22Rv1 (cell line): ENCODE data around the gene RETREG3.

Source experiments
- ZFX ChIP-seq: fragments of 450-650 bp; IDR thresholded peaks from 2 replicates; pipeline ENCODE4 v1.6.1; 2017; ENCODE audit warnings: antibody characterized with exemption, borderline replicate concordance
- TF ChIP-seq, protein P1 (sequence below): fragments of 450-650 bp; IDR thresholded peaks from 2 replicates; pipeline ENCODE4 v1.5.1; 2017; ENCODE audit warnings: mild to moderate bottlenecking

- TF ChIP-seq, protein P1, sequence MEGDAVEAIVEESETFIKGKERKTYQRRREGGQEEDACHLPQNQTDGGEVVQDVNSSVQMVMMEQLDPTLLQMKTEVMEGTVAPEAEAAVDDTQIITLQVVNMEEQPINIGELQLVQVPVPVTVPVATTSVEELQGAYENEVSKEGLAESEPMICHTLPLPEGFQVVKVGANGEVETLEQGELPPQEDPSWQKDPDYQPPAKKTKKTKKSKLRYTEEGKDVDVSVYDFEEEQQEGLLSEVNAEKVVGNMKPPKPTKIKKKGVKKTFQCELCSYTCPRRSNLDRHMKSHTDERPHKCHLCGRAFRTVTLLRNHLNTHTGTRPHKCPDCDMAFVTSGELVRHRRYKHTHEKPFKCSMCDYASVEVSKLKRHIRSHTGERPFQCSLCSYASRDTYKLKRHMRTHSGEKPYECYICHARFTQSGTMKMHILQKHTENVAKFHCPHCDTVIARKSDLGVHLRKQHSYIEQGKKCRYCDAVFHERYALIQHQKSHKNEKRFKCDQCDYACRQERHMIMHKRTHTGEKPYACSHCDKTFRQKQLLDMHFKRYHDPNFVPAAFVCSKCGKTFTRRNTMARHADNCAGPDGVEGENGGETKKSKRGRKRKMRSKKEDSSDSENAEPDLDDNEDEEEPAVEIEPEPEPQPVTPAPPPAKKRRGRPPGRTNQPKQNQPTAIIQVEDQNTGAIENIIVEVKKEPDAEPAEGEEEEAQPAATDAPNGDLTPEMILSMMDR, result no peak
- no peak for TF ChIP-seq ZFX
These were observed 70.7 kb downstream of the RETREG3 start for GRCh38 chr17:42538482-42538881.
